Cortex of kidney (tissue), 1 donor: Measurements from ENCODE around the gene NFIA.

ENCODE experiments used
- DNase-seq: peaks from one replicate; lab custom pipeline; 2025; lab: John Stamatoyannopoulos, UW

Gene NFIA

GRCh38 chr1:61183471-61184039 is 101.2 kb downstream of the NFIA start:
- DNase-seq: no peak

- DNase-seq: peak; percentile 27
These were observed 101.8 kb downstream of the NFIA start for GRCh38 chr1:61184040-61184713.

GRCh38 chr1:61184714-61185106 is 102.3 kb downstream of the NFIA start:
- DNase-seq: no peak

GRCh38 chr1:61186753-61187152 is 104.4 kb downstream of the NFIA start:
- no peak for DNase-seq

- DNase-seq: no peak
These were observed 105.2 kb downstream of the NFIA start for GRCh38 chr1:61187352-61188086.

GRCh38 chr1:61190153-61190552 is 107.8 kb downstream of the NFIA start:
- DNase-seq: no peak

- DNase-seq: no peak
These were observed 108.5 kb downstream of the NFIA start for GRCh38 chr1:61190618-61191432.

- DNase-seq: no peak
These were observed 109.0 kb downstream of the NFIA start for GRCh38 chr1:61191433-61191720.

GRCh38 chr1:61192663-61193330 is 110.4 kb downstream of the NFIA start:
- no peak for DNase-seq

GRCh38 chr1:61193808-61194207 is 111.4 kb downstream of the NFIA start:
- no peak for DNase-seq

- no peak for DNase-seq
These were observed 116.2 kb downstream of the NFIA start for GRCh38 chr1:61198554-61198953.

GRCh38 chr1:61201035-61201434 is 118.7 kb downstream of the NFIA start:
- no peak for DNase-seq

- no peak for DNase-seq
These were observed 120.7 kb downstream of the NFIA start for GRCh38 chr1:61202854-61203598.

- no peak for DNase-seq
These were observed 122.2 kb downstream of the NFIA start for GRCh38 chr1:61204528-61204927.

- DNase-seq: no peak
These were observed 125.1 kb downstream of the NFIA start for GRCh38 chr1:61207416-61207815.

- no peak for DNase-seq
These were observed 125.8 kb downstream of the NFIA start for GRCh38 chr1:61208172-61208571.

- DNase-seq: no peak
These were observed 126.5 kb downstream of the NFIA start for GRCh38 chr1:61208831-61209230.

- DNase-seq: no peak
These were observed 128.2 kb downstream of the NFIA start for GRCh38 chr1:61210435-61211154.

- no peak for DNase-seq
These were observed 131.1 kb downstream of the NFIA start for GRCh38 chr1:61213245-61214011.

GRCh38 chr1:61215119-61215518 is 132.8 kb downstream of the NFIA start:
- DNase-seq: no peak
